Esophagus muscularis mucosa (tissue), 4 donors: Measurements from ENCODE around the gene PCDHGA5.
"Not testable (repeated sequence)": the region's sequence is repeated elsewhere in the genome, so short reads cannot be mapped to it uniquely, and the experiment has no call there.

ENCODE experiments used
- CTCF ChIP-seq, 3 experiments: fragments of 200-600 bp in 2 of 3; fragments of 450-650 bp in 1 of 3; sonication (generic) in 2 of 3; IDR thresholded peaks; one replicate each; pipeline ENCODE4 v1.5.1; 2017 to 2019; ENCODE audit warnings: antibody characterized with exemption in 3 of 3, mild to moderate bottlenecking in 2 of 3, moderate library complexity in 1 of 3
- EP300 ChIP-seq: sonication (generic); formaldehyde crosslinking; IDR thresholded peaks from one replicate; pipeline ENCODE4 v1.6.1; 2017; ENCODE audit warnings: antibody characterized with exemption
- POLR2AphosphoS5 ChIP-seq, 2 donors: sonication (generic); formaldehyde crosslinking; IDR thresholded peaks; one replicate each; pipeline ENCODE4 v1.6.1; 2017; ENCODE audit warnings: antibody characterized with exemption in 2 of 2

GRCh38 chr5:141407790-141408505 lies 44.0 kb downstream of the PCDHGA5 start, which contains the start of gene PCDHGB6:
- TF ChIP-seq CTCF (IDR thresholded peaks at IDR 0.05): peak; percentile 18 to 49 (median 23)
- not testable (repeated sequence) for TF ChIP-seq POLR2AphosphoS5 (IDR thresholded peaks at IDR 0.05); EP300
